T47D (cell line): ENCODE data around the gene CAP2.
"Not testable (repeated sequence)": the region's sequence is repeated elsewhere in the genome, so short reads cannot be mapped to it uniquely, and the experiment has no call there.

Source experiments
- DNase-seq, 2 experiments: peaks; one replicate each; pipeline versions ENCODE4 v3.0.0 to v3.0.0-alpha.2; 2011 to 2012; ENCODE audit warnings: low read depth in 1 of 2, low spot score in 1 of 2
- JUND ChIP-seq: IDR thresholded peaks from 2 replicates; pipeline ENCODE4 v1.6.1; 2012; ENCODE audit warnings: low read depth
- in situ Hi-C: cut with HindIII; loops from 2 replicates; pipeline ENCODE4 v1.10.0; 2016; ENCODE audit warnings: low sequenced_read_pairs, low pct_unique_long_range_greater_than_20kb

The CAP2 gene

GRCh38 chr6:17511084-17511483 lies 117.7 kb downstream of the CAP2 start:
- no peak for TF ChIP-seq JUND
- in situ Hi-C loops, result no loop called here
- no peak for DNase-seq

DNA sequence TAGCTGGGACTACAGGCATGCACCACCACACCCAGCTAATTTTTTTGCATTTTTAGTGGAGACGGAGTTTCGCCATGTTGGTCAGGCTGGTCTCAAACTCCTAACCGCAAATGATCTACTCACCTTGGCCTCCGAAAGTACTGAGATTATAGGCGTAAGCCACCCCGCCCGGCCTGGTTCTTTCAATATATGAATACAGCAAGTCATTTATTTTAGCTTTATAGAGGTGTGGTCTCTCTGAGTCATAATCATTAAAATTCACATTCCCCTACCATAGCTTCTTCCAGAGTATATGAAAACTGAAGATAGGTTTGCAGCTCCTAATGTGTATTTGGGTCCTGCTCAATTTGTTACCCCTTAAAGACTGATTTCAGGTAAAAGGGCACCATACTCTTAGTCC lies 118.2 kb downstream of the CAP2 start:
- TF ChIP-seq JUND, result no peak
- in situ Hi-C loops, result no loop called here
- no peak for DNase-seq

- in situ Hi-C loops, result no loop called here
Observed at GRCh38 chr6:17519120-17519519, 125.7 kb downstream of the CAP2 start.

DNA sequence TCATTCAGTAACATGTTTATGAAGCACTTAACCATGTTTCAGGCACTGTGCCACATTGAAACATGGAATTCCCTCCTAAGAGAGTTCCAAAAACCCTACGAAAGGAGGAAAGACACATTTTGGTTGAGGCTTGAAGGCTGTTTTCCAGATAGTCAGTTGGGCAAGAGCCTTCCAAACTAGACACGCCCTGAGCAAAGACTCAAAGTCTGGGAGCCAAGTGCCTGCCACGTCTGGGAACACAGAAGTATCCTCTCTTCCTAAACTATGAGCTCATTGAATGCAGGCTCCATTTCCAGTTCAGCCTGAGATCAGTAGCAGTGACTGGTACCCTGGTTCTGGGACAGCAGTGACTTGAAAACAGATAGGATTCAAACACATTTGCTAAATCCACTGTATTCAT lies 132.2 kb downstream of the CAP2 start:
- DNase-seq, result no peak
- TF ChIP-seq JUND, result no peak
- in situ Hi-C loops, result no loop called here

More at GRCh38 chr6:17519120-17519519, 125.7 kb downstream of the CAP2 start:
- no peak for DNase-seq
- TF ChIP-seq JUND, result no peak

DNA sequence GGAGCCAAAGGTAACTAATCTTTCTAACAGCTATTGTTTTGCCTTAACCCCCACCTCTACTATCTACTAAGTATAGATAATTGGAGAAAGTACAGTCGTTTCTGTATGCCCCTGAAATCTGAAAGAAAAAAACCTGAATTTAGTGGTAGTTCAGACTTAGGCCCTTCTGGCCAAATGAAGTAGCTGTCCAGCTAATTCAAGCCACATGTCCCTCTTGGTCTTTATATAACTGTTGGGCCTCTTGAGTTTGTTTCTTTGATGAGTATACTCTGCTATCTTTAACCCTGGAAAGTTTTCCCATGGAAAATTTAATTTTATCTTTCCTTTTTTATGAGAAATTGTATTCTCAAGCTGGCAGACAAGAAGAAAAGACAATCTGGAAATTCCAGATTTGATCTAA lies 133.7 kb downstream of the CAP2 start:
- DNase-seq, result no peak
- in situ Hi-C loops, result no loop called here
- no peak for TF ChIP-seq JUND

DNA sequence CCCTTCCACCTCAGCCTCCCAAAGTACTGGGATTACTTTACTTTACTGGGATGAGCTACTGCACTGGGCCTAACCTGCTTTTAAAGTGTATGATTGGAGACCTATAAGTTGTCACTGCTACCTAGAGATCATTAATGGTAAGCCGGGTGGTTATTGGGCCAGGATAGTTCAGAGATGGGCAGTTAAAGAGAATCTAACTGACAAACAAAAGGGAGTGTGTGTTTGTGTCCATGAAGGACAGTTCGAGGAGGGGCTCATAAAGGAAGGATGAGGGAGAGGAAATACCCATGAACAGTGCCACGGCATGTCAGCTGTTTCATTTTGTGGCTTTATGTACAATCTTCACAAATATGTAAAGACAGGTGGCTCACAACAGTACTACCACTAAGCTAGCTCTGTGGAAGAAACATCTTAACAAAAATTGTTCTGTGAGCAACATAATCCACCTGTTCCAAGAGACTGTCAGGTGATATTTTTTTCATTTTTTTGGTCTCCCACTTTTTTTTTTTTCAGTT lies 137.0 kb downstream of the CAP2 start:
- in situ Hi-C loops, result no loop called here
- DNase-seq, result no peak
- no peak for TF ChIP-seq JUND

DNA sequence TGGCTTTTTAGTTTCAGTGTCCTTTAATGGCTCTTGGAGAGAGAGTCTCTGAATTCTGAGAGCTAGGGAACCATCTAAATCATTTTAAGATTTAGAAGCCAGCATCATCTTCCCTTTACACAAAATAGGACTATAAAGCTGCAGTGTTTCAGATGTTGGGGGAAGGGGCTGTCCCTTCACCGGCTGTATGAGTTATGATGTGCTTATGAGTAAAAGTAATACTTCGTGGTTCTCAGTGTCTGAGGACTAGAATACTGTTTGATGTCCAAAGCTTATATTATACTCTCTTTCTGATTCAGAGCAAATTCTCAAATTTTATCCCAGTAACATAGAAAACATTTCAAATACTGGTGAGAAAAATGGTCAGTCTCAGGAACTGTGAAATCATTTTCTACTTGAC lies 143.2 kb downstream of the CAP2 start:
- in situ Hi-C loops, result no loop called here
- no peak for TF ChIP-seq JUND
- DNase-seq, result no peak

- in situ Hi-C loops, result no loop called here
- no peak for DNase-seq
- no peak for TF ChIP-seq JUND
Observed at GRCh38 chr6:17542243-17542642, 148.8 kb downstream of the CAP2 start.

DNA sequence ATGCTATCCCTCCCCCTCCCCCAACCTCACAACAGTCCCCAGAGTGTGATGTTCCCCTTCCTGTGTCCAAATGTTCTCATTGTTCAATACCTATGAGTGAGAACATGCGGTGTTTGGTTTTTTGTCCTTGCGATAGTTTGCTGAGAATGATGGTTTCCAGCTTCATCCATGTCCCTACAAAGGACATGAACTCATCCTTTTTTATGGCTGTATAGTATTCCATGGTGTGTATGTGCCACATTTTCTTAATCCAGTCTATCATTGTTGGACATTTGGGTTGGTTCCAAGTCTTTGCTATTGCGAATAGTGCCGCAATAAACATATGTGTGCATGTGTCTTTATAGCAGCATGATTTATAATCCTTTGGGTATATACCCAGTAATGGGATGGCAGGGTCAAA lies 152.3 kb downstream of the CAP2 start:
- in situ Hi-C loops, DNase-seq: not testable (repeated sequence)

DNA sequence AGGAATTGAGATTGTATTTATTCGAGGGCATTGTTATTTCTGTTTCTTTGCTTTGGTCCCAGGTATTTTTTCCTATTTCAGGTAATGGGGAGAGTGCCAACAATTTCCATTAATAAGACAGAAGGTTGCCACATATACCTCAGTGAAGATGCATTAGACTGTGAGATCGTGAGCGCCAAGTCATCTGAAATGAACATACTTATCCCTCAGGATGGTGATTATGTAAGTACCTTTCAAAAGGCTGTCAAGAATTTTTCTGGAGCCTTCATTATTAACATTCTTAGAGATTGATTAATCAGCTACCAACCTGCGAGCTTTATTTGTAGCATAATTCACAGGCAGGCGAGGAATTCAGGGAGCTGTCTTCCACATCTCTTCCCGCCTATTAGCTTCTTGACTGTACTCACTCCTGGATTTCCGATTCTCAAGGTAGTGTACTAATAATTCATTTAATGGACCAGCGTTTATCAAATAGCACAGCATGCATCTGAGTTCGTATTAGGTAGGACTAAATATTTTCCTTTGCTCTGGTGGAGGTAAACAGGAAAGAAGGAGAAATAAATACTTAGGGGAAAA lies 158.1 kb downstream of the CAP2 start:
- in situ Hi-C loops, result no loop called here

DNA sequence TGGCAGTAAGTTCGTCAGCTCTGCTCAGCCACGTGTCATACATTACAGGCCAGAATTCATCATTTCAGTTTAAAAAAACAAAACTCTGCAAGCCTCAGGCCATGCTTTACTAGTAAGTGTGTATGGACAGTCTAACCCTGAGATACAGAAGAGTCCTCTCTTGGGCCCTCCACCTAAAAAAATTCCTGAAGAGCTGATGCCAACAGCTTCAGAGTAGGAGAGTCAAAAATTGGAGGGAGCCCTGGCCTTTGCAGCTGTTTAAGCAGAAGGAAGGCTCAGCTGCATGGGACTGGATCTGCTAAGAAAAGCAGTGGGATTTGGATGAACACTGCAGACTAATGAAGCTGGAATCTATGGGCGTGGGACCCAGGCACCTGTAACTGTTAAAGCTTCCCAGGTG lies 159.5 kb downstream of the CAP2 start:
- in situ Hi-C loops, result no loop called here
- DNase-seq, result no peak
- no peak for TF ChIP-seq JUND

More for the DNA sequence above, 158.1 kb downstream of the CAP2 start:
- no peak for DNase-seq
- no peak for TF ChIP-seq JUND

DNA sequence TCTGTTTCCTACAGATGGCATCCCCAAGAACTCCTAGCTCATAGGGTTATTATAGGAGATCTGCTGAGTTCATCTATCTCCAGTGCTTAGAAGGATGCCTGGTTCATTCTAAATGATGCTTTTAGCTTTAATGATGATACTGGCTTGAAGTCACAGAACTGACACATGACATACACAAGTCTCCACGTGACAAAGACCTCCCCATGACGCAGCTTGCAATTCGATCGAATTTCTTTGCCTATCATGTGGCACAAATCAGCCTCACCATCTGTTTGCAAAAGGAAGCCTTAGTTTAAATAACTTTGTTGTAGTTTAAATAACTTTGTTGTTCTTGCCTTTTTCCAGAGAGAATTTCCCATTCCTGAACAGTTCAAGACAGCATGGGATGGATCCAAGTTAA lies 162.6 kb downstream of the CAP2 start:
- no peak for TF ChIP-seq JUND
- in situ Hi-C loops, result no loop called here
- DNase-seq, result no peak

- peak in 1 of 2 experiments; percentile 13 for DNase-seq
- in situ Hi-C loops, result no loop called here
Observed at GRCh38 chr6:17562636-17563035, 169.2 kb downstream of the CAP2 start.

DNA sequence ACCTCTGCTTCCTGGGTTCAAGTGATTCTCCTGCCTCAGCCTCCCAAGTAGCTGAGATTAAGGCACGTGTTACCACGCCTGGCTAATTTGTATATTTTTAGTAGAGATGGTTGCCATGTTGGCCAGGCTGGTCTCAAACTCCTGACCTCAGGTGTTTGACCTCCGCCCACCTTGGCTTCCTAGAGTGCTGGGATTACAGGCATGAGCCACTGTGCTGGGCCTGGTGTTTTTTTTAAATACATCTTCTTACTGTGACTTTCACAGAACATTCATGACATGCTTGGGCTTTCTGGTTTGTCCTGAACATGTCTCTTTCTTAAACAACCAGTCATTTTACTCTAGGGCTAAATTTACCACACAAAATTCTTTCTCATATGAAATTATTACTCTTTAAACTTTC lies 172.0 kb downstream of the CAP2 start:
- in situ Hi-C loops, result no loop called here
- TF ChIP-seq JUND, result no peak
- DNase-seq, result no peak

More at GRCh38 chr6:17562636-17563035, 169.2 kb downstream of the CAP2 start:
- no peak for TF ChIP-seq JUND
